Osteoblast (primary cell): ENCODE measurements around the gene MAP2K5. TPM values are rescaled to one million over a fixed set of nuclear protein-coding genes. Genes with fewer than 3 reads are reported as not detected.

ENCODE experiments used
- DNase-seq: peaks from one replicate; pipeline ENCODE4 v3.0.0; 2011; ENCODE audit warnings: low spot score, mixed read lengths; ENCODE audit not compliant: insufficient read length; ENCODE audit errors: missing footprints
- H2AFZ ChIP-seq: 2 replicates; pipeline ENCODE4 v1.6.0; 2011; ENCODE audit warnings: mild to moderate bottlenecking, low read length
- H3K27ac ChIP-seq: 2 replicates; pipeline ENCODE4 v1.5.1; 2011; ENCODE audit warnings: mild to moderate bottlenecking, low read depth, low read length, moderate library complexity
- H3K27me3 ChIP-seq: 2 replicates; pipeline ENCODE4 v1.6.0; 2012; ENCODE audit warnings: mild to moderate bottlenecking, control low read depth, inconsistent platforms, low read length, moderate library complexity; ENCODE audit not compliant: insufficient read depth
- H3K36me3 ChIP-seq: 2 replicates; pipeline ENCODE4 v1.5.1; 2011; ENCODE audit warnings: mild to moderate bottlenecking, low read length, control low read depth, moderate library complexity; ENCODE audit not compliant: insufficient read depth
- H3K4me1 ChIP-seq: 2 replicates; pipeline ENCODE4 v1.5.1; 2011; ENCODE audit warnings: mild to moderate bottlenecking, low read length, control low read depth, moderate library complexity; ENCODE audit not compliant: insufficient read depth
- H3K4me2 ChIP-seq: 2 replicates; pipeline ENCODE4 v1.6.0; 2011; ENCODE audit warnings: mild to moderate bottlenecking, low read length; ENCODE audit not compliant: insufficient read depth
- H3K4me3 ChIP-seq: fragments of 200-600 bp; sonication (generic); 3 replicates; pipeline ENCODE4 v1.5.1; 2012; ENCODE audit warnings: mild to moderate bottlenecking, low read length, inconsistent platforms; ENCODE audit not compliant: insufficient read depth
- H3K79me2 ChIP-seq: 2 replicates; pipeline ENCODE4 v1.6.0; 2012; ENCODE audit warnings: mild to moderate bottlenecking, low read length, control low read depth, inconsistent platforms; ENCODE audit not compliant: insufficient read depth
- H3K9me3 ChIP-seq: 2 replicates; pipeline ENCODE4 v1.5.1; 2011; ENCODE audit warnings: low read depth, low read length, control low read depth
- H4K20me1 ChIP-seq: 2 replicates; pipeline ENCODE4 v1.6.0; 2012; ENCODE audit warnings: mild to moderate bottlenecking, low read length, control low read depth; ENCODE audit not compliant: insufficient read depth
- total RNA-seq: library from RNA; depleted of rRNA; stranded (reverse); fragments of >200 nt; gene quantifications from 2 replicates; pipeline ENCODE4 v1.2.3, GENCODE V29; 2012
- TF ChIP-seq, protein P1 (sequence below): IDR thresholded peaks from 2 replicates; pipeline ENCODE4 v1.5.1; 2011; ENCODE audit warnings: mild to moderate bottlenecking, low read depth, low read length, moderate library complexity; ENCODE audit errors: extremely low read depth

Gene MAP2K5
- total RNA-seq, 1 donor, result 10.1 TPM

DNA sequence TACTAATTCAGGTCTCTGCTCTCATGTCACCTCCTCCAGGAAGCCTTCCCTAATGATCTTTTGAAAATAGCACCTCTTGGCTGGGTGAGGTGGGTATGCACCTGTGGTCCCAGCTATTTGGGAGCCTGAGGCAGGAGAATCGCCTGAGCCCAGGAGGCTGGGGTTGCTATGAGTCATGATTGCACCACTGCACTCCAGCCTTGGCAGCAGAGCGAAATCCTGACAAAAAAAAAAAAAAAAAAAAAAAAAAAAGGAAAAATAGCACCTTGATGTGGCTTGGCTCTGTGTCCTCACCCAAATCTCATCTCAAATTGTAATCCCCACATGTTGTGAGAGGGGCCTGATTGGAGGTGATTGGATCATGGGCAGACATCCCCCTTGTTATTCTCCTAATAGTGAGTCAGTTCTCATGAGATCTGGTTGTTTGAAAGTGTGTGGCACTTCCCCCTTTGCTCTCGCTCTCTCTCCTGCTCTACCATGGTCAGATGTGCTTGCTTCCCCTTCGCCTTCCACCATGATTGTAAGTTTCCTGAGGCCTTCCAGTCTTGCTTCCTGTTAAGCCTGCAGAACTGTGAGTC, 308.6 kb downstream of the MAP2K5 start:
- Histone ChIP-seq H3K27ac (no peak overlapping the region), H3K4me1 (peaks cover 6% of the 10 kb centered on the region), H3K27me3 (peaks cover 11% of the 10 kb centered on the region), H3K79me2 (no peaks in the 10 kb centered on the region), H3K4me3 (no peak overlapping the region), H3K9me3 (no peaks in the 10 kb centered on the region), H3K36me3 (no peaks in the 10 kb centered on the region), H3K4me2 (no peak overlapping the region), H2AFZ (no peak overlapping the region), H4K20me1 (no peaks in the 10 kb centered on the region)
- DNase-seq, result no peak
- TF ChIP-seq, protein P1, sequence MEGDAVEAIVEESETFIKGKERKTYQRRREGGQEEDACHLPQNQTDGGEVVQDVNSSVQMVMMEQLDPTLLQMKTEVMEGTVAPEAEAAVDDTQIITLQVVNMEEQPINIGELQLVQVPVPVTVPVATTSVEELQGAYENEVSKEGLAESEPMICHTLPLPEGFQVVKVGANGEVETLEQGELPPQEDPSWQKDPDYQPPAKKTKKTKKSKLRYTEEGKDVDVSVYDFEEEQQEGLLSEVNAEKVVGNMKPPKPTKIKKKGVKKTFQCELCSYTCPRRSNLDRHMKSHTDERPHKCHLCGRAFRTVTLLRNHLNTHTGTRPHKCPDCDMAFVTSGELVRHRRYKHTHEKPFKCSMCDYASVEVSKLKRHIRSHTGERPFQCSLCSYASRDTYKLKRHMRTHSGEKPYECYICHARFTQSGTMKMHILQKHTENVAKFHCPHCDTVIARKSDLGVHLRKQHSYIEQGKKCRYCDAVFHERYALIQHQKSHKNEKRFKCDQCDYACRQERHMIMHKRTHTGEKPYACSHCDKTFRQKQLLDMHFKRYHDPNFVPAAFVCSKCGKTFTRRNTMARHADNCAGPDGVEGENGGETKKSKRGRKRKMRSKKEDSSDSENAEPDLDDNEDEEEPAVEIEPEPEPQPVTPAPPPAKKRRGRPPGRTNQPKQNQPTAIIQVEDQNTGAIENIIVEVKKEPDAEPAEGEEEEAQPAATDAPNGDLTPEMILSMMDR, result no peak

DNA sequence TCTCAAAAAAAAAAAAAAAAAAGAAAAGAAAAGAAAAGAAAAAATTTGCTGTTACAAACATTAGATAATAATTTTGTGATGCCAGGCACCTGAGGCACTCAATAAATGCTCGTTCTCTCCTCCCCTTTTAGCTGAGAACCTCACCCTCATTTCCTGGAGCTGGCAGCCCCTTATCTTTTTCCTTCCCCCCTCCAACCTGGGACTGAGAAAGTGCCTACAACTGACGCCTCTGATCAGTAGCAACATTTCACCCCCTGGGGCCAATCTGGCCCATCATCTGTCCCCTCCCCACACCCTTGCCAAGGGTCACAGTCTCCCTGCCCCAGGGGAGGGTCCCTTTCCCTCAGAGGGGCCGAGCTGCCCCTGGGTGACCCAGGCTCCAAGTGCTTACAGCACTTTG, 309.9 kb downstream of the MAP2K5 start:
- no peak overlapping the region for H2AFZ ChIP-seq
- no peaks in the 10 kb centered on the region for H4K20me1 ChIP-seq
- no peak overlapping the region for H3K4me2 ChIP-seq
- peaks cover 6% of the 10 kb centered on the region for H3K4me1 ChIP-seq
- H3K27ac ChIP-seq, result no peak overlapping the region
- TF ChIP-seq, protein P1, result no peak
- H3K36me3 ChIP-seq, result no peaks in the 10 kb centered on the region
- H3K27me3 ChIP-seq, result peaks cover 11% of the 10 kb centered on the region
- H3K79me2 ChIP-seq, result no peaks in the 10 kb centered on the region
- DNase-seq, result no peak
- no peaks in the 10 kb centered on the region for H3K9me3 ChIP-seq
- H3K4me3 ChIP-seq, result no peak overlapping the region

DNA sequence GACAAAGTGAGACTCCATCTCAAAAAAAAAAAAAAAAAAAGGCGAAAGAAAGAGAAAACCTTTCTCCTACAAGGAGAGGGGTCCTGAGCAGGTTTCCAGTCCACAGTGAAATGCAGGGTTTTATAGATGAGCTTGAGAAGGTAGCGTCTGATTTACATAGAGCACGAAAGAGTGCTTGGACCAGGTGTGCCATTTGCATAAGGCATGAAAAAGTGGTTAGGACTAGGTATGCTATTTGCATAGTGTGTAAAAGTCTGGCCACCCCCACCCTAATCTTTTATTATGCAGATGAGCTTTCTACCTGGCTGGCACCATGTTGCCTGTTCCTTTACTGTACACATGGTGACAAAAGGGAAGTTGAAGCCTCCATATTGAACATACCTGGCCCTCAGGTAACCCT, 311.0 kb downstream of the MAP2K5 start:
- no peaks in the 10 kb centered on the region for H3K9me3 ChIP-seq
- H3K36me3 ChIP-seq, result no peaks in the 10 kb centered on the region
- H3K27ac ChIP-seq, result no peak overlapping the region
- H3K4me2 ChIP-seq, result no peak overlapping the region
- peaks cover 6% of the 10 kb centered on the region for H3K4me1 ChIP-seq
- no peak overlapping the region for H2AFZ ChIP-seq
- H3K79me2 ChIP-seq, result no peaks in the 10 kb centered on the region
- no peak for DNase-seq
- TF ChIP-seq, protein P1, result no peak
- no peaks in the 10 kb centered on the region for H4K20me1 ChIP-seq
- H3K4me3 ChIP-seq, result no peak overlapping the region
- peaks cover 3% of the 10 kb centered on the region for H3K27me3 ChIP-seq

DNA sequence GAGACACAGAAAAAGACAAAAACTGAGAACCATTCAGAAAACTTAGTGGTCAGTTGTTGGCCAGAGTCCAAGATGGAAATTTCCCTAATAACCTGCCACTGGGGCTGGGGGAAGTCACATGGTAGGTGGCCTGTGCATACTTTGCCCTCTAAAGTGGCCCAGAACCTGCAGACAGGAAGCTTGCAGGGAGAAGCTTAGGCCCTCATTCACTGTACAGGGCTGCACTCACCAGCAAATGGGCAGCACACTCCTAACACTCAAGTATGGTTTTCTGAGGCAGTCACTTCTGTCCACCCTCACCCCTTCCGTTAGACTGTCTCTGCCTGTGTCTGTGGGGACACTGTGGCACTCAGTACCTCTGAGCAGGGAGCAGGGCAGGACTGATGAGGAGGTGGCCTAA, 311.9 kb downstream of the MAP2K5 start:
- Histone ChIP-seq H3K36me3 (no peaks in the 10 kb centered on the region), H3K9me3 (no peaks in the 10 kb centered on the region), H3K79me2 (no peaks in the 10 kb centered on the region), H3K4me2 (no peak overlapping the region), H3K4me1 (peaks cover 6% of the 10 kb centered on the region), H3K27me3 (no peaks in the 10 kb centered on the region), H2AFZ (no peak overlapping the region), H3K4me3 (no peak overlapping the region), H3K27ac (no peak overlapping the region), H4K20me1 (no peaks in the 10 kb centered on the region)
- peak; percentile 55 for DNase-seq
- TF ChIP-seq, protein P1, result no peak
